ENCODE data around the gene KIF1A.

The KIF1A gene, protein sequence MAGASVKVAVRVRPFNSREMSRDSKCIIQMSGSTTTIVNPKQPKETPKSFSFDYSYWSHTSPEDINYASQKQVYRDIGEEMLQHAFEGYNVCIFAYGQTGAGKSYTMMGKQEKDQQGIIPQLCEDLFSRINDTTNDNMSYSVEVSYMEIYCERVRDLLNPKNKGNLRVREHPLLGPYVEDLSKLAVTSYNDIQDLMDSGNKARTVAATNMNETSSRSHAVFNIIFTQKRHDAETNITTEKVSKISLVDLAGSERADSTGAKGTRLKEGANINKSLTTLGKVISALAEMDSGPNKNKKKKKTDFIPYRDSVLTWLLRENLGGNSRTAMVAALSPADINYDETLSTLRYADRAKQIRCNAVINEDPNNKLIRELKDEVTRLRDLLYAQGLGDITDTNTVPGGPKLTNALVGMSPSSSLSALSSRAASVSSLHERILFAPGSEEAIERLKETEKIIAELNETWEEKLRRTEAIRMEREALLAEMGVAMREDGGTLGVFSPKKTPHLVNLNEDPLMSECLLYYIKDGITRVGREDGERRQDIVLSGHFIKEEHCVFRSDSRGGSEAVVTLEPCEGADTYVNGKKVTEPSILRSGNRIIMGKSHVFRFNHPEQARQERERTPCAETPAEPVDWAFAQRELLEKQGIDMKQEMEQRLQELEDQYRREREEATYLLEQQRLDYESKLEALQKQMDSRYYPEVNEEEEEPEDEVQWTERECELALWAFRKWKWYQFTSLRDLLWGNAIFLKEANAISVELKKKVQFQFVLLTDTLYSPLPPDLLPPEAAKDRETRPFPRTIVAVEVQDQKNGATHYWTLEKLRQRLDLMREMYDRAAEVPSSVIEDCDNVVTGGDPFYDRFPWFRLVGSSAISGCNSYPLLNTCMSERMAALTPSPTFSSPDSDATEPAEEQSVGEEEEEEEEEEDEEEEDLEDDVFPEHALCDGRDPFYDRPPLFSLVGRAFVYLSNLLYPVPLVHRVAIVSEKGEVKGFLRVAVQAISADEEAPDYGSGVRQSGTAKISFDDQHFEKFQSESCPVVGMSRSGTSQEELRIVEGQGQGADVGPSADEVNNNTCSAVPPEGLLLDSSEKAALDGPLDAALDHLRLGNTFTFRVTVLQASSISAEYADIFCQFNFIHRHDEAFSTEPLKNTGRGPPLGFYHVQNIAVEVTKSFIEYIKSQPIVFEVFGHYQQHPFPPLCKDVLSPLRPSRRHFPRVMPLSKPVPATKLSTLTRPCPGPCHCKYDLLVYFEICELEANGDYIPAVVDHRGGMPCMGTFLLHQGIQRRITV (N-terminal part only)

DNA sequence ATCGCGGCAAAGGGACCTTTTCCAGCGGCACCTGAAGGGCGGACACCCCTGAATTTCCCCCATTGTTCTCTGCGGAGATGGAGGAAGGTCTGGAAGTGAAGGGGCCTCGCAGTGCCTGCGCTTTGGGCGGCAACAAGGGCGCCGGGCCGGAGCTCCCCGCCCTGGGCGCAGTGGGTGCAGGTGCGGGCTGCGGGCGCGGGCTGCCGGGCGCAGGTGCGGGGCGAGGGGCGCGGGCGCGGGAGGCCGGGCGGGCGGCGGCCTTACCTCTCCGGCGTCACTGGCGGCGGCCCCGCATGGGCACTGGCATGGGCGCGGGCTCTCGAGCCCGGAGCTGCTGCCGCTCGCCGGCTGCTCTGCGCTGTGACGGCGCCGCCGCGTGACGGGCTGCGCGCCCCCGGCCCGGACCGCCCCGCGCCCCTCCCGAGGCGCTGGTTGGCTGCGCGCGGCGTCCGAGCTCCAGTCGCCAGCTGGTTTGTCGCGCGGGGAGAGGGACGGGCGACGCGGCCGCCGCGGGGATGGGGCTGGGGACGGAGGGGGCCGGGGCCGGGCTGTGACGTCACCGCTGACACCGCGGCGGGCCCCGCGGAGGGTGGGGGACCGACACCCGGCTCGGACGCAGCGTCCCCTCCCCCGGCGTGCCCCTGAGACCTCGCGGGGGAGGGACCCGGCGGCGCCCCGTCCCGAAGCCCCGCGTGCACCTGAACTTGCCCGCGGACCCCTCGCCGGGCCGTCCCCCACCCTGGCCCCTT, at the start of gene KIF1A:
KIF1A (minus strand) TSS at position 362 of the 749 bp plus-strand sequence. CDS start 22,467 bp downstream, outside the sequence.
- DNase-seq = peak; percentile 81

DNA sequence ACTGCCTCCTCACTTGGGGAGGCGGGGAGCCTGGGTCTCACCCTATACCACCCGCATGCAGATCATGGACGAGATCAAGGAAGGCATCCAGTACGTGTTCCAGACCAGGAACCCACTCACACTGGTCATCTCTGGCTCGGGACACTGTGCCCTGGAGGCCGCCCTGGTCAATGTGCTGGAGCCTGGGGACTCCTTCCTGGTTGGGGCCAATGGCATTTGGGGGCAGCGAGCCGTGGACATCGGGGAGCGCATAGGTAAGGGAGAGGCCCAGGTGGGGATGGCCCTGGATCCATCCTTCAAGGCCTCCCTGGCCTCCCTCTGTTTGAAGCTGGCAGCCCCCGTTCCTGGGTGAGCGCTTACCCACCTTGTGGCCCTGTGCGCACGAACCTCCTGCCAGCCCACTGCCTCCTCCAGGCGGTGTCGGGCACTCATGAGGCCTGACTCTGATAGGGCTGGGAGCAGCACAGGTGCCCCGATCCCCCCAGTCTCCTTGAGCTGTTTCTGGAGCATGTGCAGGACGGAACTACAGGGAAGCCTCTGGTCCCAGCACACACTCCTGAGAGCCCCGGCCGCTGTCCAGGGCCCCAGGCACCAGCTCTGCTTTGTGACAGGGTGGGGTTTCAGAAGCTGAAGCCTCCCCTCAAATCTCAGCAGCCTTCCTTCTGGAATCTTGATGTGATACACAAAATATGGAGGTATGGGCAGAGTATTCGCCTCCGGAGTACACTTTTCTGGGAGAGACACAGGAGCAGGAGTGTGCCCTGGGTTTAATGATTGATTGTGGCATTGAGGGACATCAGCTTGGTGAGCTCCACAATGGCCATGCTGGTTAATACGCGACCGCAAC, 49.3 kb upstream of the KIF1A start:
- no peak for DNase-seq

DNA sequence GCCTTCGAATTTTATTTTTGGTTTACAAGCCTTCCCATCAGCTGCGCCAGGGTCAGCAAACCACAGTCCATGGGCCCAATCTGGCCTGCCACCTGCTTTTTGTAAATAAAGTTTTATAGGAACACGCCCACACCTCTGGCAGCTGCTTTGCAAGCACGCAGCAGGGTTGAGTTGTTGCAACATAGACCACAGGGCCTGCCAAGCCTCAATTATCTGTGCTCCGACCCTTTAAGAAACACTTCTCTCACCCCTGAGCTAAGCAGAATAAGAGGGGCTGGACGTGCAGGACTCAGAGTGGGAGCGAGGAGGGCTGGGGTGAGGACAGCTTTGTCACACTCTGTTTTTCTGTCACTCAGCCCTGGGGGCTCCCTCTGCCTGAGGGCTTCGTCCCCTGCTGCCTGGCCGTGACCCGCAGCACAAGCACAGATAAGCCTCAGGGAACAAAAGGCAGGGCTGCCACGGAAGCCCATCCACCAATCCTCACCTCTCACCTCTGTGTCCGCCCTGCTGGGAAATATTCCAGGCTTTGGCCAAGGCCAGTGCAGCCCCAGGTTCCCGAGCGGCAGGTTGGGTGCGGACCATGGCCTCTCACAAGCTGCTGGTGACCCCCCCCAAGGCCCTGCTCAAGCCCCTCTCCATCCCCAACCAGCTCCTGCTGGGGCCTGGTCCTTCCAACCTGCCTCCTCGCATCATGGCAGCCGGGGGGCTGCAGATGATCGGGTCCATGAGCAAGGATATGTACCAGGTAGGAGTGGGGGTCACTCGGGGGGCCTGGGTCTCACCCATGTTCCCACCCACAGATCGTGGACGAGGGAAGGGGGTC, 48.5 kb upstream of the KIF1A start, which contains the start of gene AGXT:
AGXT (plus strand) TSS at position 539 of the 823 bp plus-strand sequence; CDS start at position 581, 42 bp downstream.
- DNase-seq = no peak

DNA sequence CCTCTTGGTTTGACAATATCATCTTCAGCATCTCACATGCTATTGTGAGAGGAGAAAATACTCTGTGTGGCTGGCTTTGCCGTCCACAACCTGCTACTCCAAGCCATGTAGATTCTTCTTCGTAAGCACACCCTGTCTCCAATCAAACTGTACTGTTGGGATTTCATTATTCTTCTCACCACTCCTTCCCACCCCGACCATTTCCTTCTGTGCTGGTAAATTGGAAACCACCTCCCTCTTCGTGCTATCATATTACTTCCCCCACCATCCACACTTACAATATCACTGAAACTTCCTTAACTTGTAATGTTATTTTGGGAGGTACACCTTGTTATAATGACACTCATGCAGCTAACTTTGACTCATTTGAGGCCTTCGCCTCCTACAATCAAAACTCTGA, 45.4 kb upstream of the KIF1A start:
- no peak for DNase-seq

DNA sequence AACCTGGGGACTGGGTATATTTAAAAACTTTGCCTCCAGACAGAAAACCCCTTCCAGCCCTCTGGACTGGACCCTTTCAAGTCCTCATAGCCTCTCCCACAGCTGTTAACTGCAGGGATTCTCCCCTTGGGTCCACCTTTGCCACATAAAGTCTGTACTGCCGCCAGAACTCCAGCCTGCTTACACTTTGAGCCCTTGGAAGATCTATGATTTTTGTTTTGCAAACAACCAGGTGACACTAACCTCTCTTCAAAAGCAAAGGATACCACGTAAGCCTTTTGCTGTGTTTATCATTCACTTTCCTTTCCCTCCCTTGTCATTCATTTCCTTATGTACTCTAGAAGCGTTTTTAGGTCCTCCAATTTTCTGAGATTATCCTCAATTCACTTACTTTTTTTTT, 44.5 kb upstream of the KIF1A start:
- DNase-seq = no peak

DNA sequence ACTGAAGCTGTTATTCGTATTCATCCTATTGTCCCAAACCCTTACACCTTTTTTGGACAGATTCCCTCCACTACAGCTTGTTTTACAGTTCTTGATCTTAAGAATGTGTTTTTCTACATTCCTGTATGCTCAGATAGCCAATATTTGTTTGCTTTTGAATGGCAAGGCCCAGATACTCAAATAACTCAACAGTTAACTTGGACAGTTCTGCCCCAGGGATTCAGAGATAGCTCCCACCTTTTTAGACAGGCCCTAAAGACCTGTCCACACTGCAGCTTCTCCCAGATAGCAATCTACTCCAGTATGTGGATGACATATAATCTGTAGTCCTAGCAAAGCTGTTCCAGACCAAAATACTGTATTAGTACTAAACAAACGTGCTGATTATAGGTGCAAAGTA, 41.5 kb upstream of the KIF1A start:
- no peak for DNase-seq

DNA sequence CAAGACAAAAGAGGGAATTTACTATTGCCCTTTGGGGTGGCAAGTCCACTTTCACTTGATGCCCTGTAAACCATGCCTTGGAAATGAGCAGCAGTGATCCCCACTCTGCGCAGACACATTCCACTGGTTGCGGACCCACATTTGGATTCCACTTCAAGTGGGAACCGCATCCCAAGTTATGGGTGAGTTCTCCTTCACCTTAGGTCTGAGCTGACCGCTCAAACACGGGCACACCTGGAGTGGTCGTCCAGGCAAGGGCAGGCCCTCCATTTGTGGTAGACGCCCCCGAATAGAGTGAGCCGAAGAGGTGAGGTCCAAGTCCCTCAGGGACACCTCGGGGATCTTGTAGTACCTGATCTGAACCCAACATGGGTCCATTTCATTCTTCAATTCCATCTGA, 38.9 kb upstream of the KIF1A start:
- DNase-seq = no peak

DNA sequence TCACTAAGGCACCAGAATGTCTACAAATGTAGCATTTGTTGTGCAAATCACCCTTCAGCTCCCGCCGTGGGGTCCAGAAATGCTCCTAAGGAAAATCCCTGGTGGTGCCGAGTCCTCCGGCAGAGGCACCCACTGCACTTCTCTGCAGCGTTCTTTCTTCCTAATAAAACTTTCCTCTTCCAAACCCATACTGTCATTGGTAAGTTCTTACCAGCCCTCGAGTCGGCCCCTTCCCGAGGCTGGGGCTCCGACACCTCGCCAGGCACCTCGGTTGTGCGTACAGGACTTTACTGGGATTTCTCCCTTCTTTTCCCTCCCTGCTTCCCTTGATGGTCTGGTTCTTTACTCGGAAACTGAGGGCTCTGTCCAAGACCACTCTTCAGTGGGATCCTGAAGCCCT, 38.3 kb upstream of the KIF1A start:
- DNase-seq = no peak

DNA sequence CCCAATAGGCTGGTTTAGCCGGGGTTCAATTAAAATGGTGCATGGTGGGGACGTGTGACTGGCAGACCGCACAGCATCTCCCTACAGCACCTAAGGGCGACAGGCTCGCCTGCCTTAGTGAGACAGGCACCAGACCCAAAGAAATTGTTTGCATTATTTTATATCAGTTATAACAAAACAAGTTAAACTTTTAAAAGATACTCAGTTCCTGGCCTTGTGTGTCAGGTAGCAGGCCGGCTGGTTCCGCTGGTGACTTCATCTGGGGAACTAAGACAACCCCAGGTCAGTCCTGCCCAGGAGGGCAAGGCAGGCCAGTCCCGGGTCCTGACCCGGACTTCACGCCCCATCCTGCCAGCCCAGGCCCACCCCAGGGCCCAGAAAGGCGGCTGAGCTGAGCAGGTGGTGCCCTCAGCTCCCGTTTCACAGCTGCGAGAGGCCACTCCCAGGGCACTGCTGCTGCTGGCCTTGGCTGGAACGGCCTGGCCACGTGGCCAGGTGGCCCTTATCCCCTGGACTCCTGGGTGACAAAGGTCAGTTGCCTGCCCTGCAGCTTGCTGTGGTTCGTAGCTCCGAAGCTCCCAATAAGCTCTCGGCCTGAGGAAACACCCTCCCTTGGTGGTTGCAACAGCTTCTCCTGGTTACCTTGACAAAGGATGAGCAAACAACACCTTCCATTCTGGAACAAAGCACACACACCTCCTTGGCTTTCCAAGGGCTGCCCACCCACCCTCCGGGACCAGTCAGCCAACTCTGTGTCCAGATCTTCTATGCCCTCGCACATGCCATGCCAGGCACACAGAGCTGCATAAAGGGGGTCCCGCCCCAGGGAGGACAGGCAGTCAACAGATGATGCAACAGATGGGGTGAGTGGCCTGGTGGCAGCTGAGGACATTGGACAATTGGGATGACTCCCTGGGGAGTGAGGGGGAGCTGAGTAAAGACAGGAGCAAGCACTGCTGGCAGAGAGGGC, 37.3 kb upstream of the KIF1A start:
- no peak for DNase-seq

DNA sequence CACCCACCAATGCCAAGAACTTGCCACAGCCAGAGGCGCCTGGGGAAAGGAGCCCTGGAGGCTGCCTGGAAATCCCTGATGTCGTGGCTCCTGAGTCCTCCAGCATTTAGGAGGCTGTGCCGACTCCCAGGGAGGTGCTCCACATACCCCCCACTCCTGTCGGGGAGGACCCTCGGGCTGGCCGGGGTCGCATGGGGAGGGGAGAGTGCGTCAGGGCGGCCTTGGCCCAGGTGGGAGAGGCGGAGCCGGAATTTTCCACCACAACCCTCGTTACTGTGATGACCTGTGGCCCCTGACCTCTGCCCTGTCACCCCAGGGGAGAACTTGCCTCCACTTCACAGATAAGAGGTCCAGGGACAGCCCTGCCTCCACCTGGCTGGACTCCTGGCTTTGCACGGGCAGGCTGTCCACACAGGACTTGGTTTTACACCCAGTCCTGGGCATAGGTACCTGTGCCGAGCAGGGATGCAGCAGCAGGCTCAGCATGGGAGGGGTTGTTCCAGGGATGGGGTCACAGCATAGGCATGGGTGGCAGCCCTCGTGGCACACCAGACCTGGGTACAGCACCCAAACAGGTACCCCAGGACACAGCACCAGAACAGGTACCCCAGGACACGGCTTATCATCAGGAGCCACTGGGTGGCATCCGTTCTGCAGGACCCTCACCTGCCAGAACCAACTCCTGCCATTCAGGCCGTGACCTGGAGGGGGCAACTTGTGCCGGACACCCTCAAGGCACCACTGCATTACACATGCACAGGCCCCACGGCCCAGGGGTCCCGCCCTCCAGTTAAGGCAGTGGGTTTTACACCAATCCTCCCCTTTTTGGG, 36.3 kb upstream of the KIF1A start:
- DNase-seq = no peak

DNA sequence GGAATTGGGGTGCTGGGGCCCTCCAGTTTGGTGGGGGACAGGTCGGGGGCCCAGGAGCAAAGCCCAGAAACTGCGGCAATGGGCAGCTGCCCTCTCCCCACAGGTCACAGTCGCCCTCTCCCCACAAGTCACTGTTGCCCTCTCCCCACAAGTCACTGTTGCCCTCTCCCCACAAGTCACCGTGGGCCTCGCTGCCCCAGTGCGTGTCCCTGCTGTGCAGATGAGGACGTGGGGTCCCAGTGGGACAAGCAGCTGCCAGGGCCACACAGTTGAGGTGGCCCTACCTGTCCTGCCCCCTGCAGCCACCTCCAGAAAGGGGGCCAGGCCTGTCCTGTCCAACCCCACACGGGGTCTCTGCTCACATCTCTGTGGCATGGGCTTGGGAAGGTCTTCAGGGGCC, 35.7 kb upstream of the KIF1A start:
- DNase-seq = no peak

DNA sequence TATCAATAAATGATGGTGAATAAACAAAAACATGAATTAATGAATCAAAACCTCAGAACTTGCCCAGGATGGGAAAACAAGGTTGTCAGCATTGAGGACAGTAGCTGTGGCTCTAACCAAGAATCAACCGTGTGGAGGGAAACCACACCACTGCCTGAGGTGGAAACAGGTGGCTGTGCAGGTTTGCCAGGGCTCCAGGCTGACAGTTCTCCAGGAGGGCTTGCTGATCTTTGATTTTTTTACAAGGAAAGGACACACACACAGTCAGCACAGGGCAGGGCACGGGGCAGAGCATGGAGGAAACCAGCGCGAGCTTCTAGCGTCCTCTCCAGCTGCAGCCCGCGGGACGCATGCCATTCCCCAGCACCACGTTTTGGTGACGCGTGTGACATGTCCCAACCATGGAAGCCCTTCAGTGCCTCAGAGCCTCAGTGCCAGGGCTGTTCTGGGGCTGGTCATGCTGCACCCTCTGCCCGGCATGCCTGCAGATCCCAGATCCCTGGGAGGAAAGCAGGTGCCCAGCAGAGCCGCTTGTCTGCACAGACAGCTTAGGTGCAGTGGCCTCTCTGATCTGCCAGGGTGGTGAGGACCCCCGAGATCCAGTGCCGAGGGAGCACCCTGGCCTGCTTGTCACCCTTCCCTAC, 32.8 kb upstream of the KIF1A start:
- DNase-seq = no peak

DNA sequence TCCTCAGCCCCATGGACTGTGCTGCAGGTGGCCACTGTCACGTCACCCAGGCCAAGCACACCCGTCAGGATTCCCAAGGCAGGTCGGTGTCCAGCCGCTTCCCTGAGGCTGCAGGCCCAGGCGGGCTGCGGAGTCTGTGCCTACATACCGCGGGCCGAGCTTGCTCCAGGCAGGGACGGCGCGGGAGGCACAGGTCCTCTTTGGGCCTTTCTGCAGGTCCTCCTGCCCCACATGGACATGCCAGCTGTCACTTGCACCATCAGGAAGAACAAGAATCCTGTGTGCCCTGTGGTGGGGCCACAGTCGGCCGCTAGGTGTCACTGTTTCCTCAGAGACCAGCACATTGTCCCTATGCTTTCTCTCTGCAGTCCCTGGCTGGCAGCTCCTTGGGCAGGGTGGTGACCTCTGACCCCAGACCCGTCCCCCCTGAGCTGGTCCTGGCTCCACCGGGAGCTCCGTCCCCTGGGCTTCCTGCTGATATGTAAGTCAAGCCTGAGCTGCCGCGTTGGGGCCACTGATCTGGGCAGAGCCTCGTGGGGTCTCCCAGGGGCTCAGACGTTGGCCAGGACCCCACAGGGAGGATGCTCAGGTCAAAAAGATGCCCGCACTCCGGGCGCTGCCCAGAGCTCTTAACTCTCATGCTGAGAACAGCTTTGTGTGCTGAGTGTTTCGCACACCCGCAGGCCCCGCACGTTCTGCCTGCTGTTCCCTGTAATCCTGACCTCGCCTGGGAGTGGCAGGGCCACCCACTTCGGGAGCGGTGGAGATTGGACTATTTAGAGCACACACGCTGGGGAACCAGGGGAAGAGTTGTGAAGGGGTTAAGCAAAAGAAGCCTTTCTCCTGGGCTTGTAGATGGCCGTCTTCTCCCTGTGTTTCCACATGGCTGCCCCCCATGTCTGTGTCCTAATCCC, 31.3 kb upstream of the KIF1A start:
- DNase-seq = no peak

DNA sequence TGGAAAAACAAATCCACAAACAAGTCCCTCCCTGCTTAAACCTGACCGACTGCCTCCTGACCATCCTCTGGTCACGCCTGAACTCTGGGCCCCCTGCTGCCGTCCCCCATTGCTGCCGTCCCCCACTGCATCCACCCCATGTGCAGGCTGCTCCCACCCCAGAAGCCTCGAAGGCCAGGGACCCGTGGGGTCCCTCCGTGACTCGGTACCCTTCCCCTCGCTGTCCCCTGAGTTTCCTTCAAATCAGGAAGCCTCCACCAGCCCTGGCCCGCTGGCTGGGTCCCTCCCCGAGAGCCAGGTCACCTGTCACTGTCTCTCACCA, 30.7 kb upstream of the KIF1A start:
- no peak for DNase-seq

DNA sequence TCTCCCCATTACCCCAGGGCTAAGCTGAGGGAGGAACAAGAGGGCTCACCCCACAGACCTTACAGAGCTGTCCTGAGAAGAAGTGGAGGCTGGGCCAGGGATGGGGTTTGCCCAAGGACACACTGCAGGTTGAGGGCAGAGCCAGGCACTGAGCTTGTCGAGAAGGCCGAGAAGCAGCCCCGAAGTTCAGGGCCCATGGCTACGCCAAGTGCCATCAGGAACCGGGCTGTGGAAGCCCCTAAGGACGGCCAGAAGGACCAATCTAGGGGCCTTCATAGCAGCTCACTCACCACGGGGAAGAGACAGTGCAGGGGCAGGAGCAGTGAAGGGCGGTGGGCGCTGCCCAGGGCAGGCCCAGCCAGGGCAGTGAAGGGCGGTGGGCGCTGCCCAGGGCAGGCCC, 30.0 kb upstream of the KIF1A start:
- no peak for DNase-seq

DNA sequence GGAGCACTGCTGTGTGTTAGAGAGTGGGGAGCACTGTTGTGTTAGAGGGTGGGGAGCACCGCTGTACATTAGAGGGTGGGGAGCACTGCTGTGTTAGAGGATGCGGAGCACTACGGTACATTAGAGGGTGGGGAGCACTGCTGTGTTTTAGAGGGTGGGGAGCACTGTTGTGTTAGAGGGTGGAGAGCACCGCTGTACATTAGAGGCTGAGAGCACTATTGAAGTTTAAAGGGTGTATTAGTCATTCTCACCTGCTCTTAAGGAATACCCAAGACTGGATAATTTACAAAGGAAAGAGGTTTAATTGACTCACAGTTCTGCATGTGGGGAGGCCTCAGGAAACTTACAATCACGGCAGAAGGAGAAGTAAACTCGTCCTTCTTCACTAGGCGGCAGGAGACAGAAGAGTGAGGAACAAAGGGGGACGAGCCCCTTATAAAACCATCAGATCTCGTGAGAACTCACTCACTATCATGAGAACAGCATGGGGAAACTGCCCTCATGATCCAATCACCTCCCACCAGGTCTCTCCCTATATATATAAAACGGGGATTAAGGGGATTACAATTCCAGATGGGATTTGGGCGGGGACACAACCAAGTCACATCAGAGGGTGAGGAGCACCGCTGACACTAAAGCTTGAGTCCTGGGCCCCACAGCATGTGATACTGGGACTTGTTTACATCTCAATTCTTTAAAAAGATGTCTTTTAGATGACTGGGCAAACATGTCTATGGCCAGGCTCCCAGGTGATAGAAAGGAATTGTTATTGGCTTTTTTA, 29.1 kb upstream of the KIF1A start:
- DNase-seq = no peak

Measured in DMS79 (cell line).